Middle frontal gyrus (tissue), 1 donor: ENCODE measurements around the gene ABRACL.
"Not testable (repeated sequence)": the region's sequence is repeated elsewhere in the genome, so short reads cannot be mapped to it uniquely, and the experiment has no call there.

ENCODE experiments used
- DNase-seq: peaks from one replicate; pipeline ENCODE4 v3.0.0-alpha.2; 2015; ENCODE audit warnings: low spot score; ENCODE audit errors: extremely low spot score

The ABRACL gene, protein sequence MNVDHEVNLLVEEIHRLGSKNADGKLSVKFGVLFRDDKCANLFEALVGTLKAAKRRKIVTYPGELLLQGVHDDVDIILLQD

GRCh38 chr6:139028658-139029469, at the start of gene ABRACL:
ABRACL (plus strand) TSS chr6:139028745; CDS start chr6:139034161, 5,416 bp downstream.
- DNase-seq, result no peak

GRCh38 chr6:138979365-138979764, 49.2 kb upstream of the ABRACL start:
- DNase-seq, result no peak

DNA sequence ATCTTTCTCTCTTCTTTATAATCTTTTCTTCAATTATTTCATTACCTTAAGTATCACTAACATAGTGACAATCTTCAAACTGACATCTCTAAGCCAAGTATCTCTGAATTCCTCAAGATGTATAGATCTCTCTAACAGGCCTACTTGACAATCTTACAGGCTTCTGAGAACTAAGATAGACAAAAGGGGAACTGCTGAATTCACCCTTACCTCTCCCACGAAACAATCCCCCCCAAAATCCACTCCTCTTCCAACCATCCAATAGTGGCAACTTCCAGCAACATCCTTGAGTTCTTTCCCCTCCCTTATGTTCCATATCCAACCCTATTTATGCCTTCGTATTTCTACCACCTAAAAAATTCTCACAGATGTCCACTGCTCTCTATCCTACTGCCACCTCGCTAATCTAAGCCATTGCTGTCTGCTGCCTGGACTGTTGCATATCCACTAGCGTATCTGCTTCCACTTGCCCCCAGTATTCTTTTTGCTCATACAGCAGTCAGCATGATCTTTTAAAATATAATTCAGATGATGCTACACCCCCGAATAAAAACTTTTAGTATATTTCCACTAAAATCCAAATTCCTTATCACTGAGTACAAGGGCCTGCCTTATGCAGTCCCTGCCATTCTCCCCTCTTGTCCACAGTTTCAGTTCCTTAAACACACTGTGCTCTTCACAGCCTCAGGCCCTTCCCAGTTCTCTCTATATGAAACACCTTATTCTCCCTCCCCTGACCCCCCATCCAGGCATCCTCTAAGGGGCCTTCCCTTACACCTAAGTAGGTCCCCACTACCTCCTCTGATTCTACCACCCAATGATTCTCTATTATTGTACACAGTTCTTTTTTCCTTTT, 48.5 kb upstream of the ABRACL start:
- no peak for DNase-seq

DNA sequence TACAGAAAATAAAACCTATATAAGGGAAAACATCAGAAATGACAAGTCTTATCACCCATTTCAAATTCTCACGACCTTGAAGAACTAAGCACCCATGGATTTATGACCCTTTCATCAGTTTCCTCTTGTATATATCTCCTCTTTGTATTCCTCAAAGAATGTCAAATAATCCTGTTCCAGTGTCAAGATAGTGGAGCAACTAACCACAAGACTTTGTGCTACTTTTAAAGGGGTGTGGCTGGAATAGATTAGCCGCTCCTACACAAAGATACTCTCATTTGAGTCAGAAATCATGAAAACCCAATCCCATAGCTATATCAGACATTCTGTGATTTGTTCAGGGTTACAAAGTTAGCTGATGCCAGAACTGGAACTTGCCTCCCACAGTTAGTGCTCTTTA, 47.1 kb upstream of the ABRACL start:
- no peak for DNase-seq

GRCh38 chr6:138986578-138986977, 42.0 kb upstream of the ABRACL start:
- no peak for DNase-seq

- no peak for DNase-seq
Measured at GRCh38 chr6:138987080-138987642, 41.4 kb upstream of the ABRACL start.

GRCh38 chr6:138987643-138988468, 40.7 kb upstream of the ABRACL start, which contains the start of gene REPS1:
REPS1 (minus strand) TSS chr6:138988253; CDS start chr6:138987682, 571 bp downstream.
- peak; percentile 75 for DNase-seq

GRCh38 chr6:138988469-138988834, 40.1 kb upstream of the ABRACL start:
- DNase-seq, result no peak

- no peak for DNase-seq
Measured at GRCh38 chr6:138989098-138989983, 39.2 kb upstream of the ABRACL start.

GRCh38 chr6:138991206-138991605, 37.3 kb upstream of the ABRACL start:
- DNase-seq, result no peak

- DNase-seq, result not testable (repeated sequence)
Measured at GRCh38 chr6:138992965-138993364, 35.6 kb upstream of the ABRACL start.

DNA sequence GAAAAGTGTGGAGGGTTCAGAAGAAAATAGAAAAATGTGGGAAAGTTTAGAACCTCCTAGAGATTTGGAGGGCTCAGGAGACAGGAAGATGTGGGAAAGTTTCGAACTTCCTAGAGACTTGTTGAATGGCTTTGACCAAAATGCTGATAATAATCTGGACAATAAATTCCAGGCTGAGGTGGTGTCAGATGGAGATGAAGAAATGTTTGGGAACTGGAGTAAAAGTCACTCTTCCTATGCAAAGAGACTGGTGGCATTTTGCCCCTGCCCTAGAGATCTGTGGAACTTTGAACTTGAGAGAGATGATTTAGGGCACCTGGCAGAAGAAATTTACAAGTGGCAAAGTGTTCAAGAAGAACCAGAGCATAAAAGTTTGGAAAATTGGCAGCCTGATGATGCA, 35.1 kb upstream of the ABRACL start:
- DNase-seq, result not testable (repeated sequence)

- DNase-seq, result no peak
Measured at GRCh38 chr6:138996524-138996923, 32.0 kb upstream of the ABRACL start.

GRCh38 chr6:138997136-138997535, 31.4 kb upstream of the ABRACL start:
- DNase-seq, result no peak

- DNase-seq, result no peak
Measured at GRCh38 chr6:138999949-139000725, 28.4 kb upstream of the ABRACL start.

- DNase-seq, result no peak
Measured at GRCh38 chr6:139003751-139004150, 24.8 kb upstream of the ABRACL start.

DNA sequence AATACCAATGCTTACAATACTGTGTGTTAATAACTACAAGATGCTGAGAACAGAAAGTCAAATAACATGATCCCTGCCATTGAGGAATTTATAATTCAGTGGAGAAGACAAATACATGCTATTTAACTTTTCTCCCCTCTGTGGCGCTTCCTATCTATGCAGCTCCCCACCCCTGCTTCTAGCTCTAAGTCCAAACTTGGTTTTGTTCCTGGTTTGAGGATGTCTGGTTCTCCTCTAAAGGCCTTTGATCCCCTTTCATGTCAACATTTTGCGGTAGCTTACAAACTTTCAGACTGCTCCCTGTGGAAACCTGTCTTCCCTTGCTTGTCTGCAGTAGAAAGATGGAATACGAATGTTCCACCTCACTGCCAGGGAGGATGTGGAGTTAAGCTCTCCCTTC, 22.1 kb upstream of the ABRACL start:
- no peak for DNase-seq

- DNase-seq, result no peak
Measured at GRCh38 chr6:139007428-139007827, 21.1 kb upstream of the ABRACL start.

GRCh38 chr6:139008117-139008516, 20.4 kb upstream of the ABRACL start:
- no peak for DNase-seq
